IMR-90 (cell line): Measurements from ENCODE around the gene PTGER2.

Source experiments
- BHLHE40 ChIP-seq: fragments of 150-350 bp; IDR thresholded peaks from 2 replicates; pipeline ENCODE4 v1.6.1; 2016; ENCODE audit warnings: mild to moderate bottlenecking, low read depth, low read length
- CEBPB ChIP-seq: IDR thresholded peaks from 2 replicates; pipeline ENCODE4 v1.6.1; 2012; ENCODE audit warnings: low read depth, low read length, improper control_type of control experiment
- MAFK ChIP-seq: IDR thresholded peaks from 2 replicates; pipeline ENCODE4 v1.6.1; 2012; ENCODE audit warnings: low read depth, low read length, improper control_type of control experiment
- MAZ ChIP-seq: IDR thresholded peaks from 2 replicates; pipeline ENCODE4 v1.6.1; 2012; ENCODE audit warnings: low read depth, mild to moderate bottlenecking, low read length, improper control_type of control experiment, moderate library complexity, borderline replicate concordance
- MXI1 ChIP-seq: IDR thresholded peaks from 2 replicates; pipeline ENCODE4 v1.6.1; 2012; ENCODE audit warnings: low read depth, mild to moderate bottlenecking, low read length, moderate library complexity, borderline replicate concordance
- NFE2L2 ChIP-seq: fragments of 150-350 bp; IDR thresholded peaks from 2 replicates; pipeline ENCODE4 v1.6.1; 2016; ENCODE audit warnings: low read depth, mild to moderate bottlenecking, low read length
- POLR2A ChIP-seq: IDR thresholded peaks from 2 replicates; pipeline ENCODE4 v1.6.1; 2012; ENCODE audit warnings: mild to moderate bottlenecking, low read depth, low read length
- RAD21 ChIP-seq: IDR thresholded peaks from 2 replicates; pipeline ENCODE4 v1.6.1; 2012; ENCODE audit warnings: low read length, improper control_type of control experiment
- RCOR1 ChIP-seq: IDR thresholded peaks from 2 replicates; pipeline ENCODE4 v1.6.1; 2012; ENCODE audit warnings: mild to moderate bottlenecking, low read length, improper control_type of control experiment; ENCODE audit not compliant: insufficient replicate concordance
- RFX5 ChIP-seq: IDR thresholded peaks from 2 replicates; pipeline ENCODE4 v1.8.0; 2012; ENCODE audit warnings: low read depth, mild to moderate bottlenecking, low read length, moderate library complexity
- SMC3 ChIP-seq: fragments of 150-350 bp; IDR thresholded peaks from 2 replicates; pipeline ENCODE4 v1.6.1; 2016; ENCODE audit warnings: low read depth, mild to moderate bottlenecking, antibody characterized with exemption, low read length, moderate library complexity
- TF ChIP-seq, protein P1 (sequence below): conservative IDR thresholded peaks from 2 replicates; pipeline ENCODE4 v1.5.1; 2012; ENCODE audit warnings: mild to moderate bottlenecking, low read depth, low read length, improper control_type of control experiment
- TF ChIP-seq, protein P2 (sequence below): fragments of 150-350 bp; IDR thresholded peaks from 2 replicates; pipeline ENCODE4 v1.6.1; 2016; ENCODE audit warnings: low read depth, mild to moderate bottlenecking, low read length, moderate library complexity, borderline replicate concordance
- TF ChIP-seq, protein P3 (sequence below): fragments of 150-350 bp; IDR thresholded peaks from 2 replicates; pipeline ENCODE4 v1.6.1; 2017; ENCODE audit warnings: mild to moderate bottlenecking, antibody characterized with exemption, low read length, low read depth

DNA sequence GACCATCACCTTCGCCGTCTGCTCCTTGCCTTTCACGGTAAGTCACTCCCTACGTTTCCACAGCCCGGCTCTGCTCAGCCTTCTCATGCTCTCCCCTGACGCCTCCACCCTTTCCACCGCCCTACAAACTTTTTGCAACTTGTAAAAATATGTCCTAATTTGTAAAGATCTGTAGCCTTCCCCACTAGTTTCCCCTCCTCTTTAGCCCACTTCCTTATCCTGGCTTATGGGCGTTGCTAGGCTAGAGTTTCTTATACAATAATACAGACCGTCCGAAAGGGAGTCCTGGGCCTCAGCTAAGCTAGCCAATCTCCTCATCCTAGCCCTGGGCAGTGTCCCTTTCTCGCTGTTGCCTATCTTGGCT, 1.2 kb downstream of the PTGER2 start:
- TF ChIP-seq POLR2A (no peak), RFX5 (no peak), RAD21 (no peak), SMC3 (no peak), RCOR1 (no peak), BHLHE40 (no peak), MAZ (no peak), MXI1 (no peak), MAFK (no peak), CEBPB (no peak), NFE2L2 (no peak)
- TF ChIP-seq, protein P1, sequence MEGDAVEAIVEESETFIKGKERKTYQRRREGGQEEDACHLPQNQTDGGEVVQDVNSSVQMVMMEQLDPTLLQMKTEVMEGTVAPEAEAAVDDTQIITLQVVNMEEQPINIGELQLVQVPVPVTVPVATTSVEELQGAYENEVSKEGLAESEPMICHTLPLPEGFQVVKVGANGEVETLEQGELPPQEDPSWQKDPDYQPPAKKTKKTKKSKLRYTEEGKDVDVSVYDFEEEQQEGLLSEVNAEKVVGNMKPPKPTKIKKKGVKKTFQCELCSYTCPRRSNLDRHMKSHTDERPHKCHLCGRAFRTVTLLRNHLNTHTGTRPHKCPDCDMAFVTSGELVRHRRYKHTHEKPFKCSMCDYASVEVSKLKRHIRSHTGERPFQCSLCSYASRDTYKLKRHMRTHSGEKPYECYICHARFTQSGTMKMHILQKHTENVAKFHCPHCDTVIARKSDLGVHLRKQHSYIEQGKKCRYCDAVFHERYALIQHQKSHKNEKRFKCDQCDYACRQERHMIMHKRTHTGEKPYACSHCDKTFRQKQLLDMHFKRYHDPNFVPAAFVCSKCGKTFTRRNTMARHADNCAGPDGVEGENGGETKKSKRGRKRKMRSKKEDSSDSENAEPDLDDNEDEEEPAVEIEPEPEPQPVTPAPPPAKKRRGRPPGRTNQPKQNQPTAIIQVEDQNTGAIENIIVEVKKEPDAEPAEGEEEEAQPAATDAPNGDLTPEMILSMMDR, result no peak
- TF ChIP-seq, protein P2, sequence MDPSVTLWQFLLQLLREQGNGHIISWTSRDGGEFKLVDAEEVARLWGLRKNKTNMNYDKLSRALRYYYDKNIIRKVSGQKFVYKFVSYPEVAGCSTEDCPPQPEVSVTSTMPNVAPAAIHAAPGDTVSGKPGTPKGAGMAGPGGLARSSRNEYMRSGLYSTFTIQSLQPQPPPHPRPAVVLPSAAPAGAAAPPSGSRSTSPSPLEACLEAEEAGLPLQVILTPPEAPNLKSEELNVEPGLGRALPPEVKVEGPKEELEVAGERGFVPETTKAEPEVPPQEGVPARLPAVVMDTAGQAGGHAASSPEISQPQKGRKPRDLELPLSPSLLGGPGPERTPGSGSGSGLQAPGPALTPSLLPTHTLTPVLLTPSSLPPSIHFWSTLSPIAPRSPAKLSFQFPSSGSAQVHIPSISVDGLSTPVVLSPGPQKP, result no peak
- TF ChIP-seq, protein P3, sequence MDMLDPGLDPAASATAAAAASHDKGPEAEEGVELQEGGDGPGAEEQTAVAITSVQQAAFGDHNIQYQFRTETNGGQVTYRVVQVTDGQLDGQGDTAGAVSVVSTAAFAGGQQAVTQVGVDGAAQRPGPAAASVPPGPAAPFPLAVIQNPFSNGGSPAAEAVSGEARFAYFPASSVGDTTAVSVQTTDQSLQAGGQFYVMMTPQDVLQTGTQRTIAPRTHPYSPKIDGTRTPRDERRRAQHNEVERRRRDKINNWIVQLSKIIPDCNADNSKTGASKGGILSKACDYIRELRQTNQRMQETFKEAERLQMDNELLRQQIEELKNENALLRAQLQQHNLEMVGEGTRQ, result no peak
